ENCODE measurements around the gene C1orf35. TPM values are rescaled to one million over a fixed set of nuclear protein-coding genes. Genes with fewer than 3 reads are reported as not detected.

Gene C1orf35
- total RNA-seq, 1 donor from 2014 or later = 12.4 TPM

GRCh38 chr1:228066416-228066815, 36.7 kb downstream of the C1orf35 start:
- TF ChIP-seq CTCF (IDR thresholded peaks at IDR 0.05) = no peak
- ATAC-seq = no peak
- intact Hi-C loops (cut with DNase I) = no loop called here

GRCh38 chr1:228065543-228066347, 37.4 kb downstream of the C1orf35 start:
- no peak for ATAC-seq
- Histone ChIP-seq H3K36me3 (no peaks in the 10 kb centered on the region), H3K27ac (no peak overlapping the region), H3K4me3 (no peak overlapping the region), H3K9me3 (no peaks in the 10 kb centered on the region), H3K4me1 (peaks cover 3% of the 10 kb centered on the region), H3K27me3 (ENCODE audit: low read depth) (peaks cover 66% of the 10 kb centered on the region)
- no peak for DNase-seq
- no peak for TF ChIP-seq CTCF (IDR thresholded peaks at IDR 0.05)
- intact Hi-C loops (cut with DNase I) = no loop called here

More at GRCh38 chr1:228066416-228066815, 36.7 kb downstream of the C1orf35 start:
- Histone ChIP-seq H3K36me3 (no peaks in the 10 kb centered on the region), H3K27me3 (ENCODE audit: low read depth) (peaks cover 59% of the 10 kb centered on the region), H3K4me3 (no peak overlapping the region), H3K9me3 (no peaks in the 10 kb centered on the region), H3K27ac (no peak overlapping the region), H3K4me1 (no peaks in the 10 kb centered on the region)
- DNase-seq = no peak

GRCh38 chr1:228064741-228065542, 38.2 kb downstream of the C1orf35 start:
- intact Hi-C loops (cut with DNase I) = no loop called here
- TF ChIP-seq CTCF (IDR thresholded peaks at IDR 0.05) = no peak

GRCh38 chr1:228064296-228064695, 38.8 kb downstream of the C1orf35 start:
- no peak for DNase-seq

More at GRCh38 chr1:228064741-228065542, 38.2 kb downstream of the C1orf35 start:
- H3K27ac ChIP-seq = no peak overlapping the region
- no peak for DNase-seq
- H3K27me3 ChIP-seq (ENCODE audit: low read depth) = peaks cover 74% of the 10 kb centered on the region
- H3K9me3 ChIP-seq = no peaks in the 10 kb centered on the region
- no peak overlapping the region for H3K4me3 ChIP-seq
- ATAC-seq = no peak
- no peaks in the 10 kb centered on the region for H3K36me3 ChIP-seq
- H3K4me1 ChIP-seq = peaks cover 11% of the 10 kb centered on the region

More at GRCh38 chr1:228064296-228064695, 38.8 kb downstream of the C1orf35 start:
- no peak overlapping the region for H3K4me3 ChIP-seq
- peaks cover 80% of the 10 kb centered on the region for H3K27me3 ChIP-seq (ENCODE audit: low read depth)
- TF ChIP-seq CTCF (IDR thresholded peaks at IDR 0.05) = no peak
- no peak overlapping the region for H3K27ac ChIP-seq
- no peaks in the 10 kb centered on the region for H3K9me3 ChIP-seq
- ATAC-seq = no peak
- peaks cover 14% of the 10 kb centered on the region for H3K4me1 ChIP-seq
- H3K36me3 ChIP-seq = no peaks in the 10 kb centered on the region
- intact Hi-C loops (cut with DNase I) = no loop called here
